Calu3 (cell line): ENCODE results near the gene UGT1A1. TPM values are rescaled to one million over a fixed set of nuclear protein-coding genes. Genes with fewer than 3 reads are reported as not detected.
A peak's percentile ranks its signal among the peaks of the same experiment; 100 is the strongest.

Source experiments
- BruUV-seq: library from RNA; stranded (reverse); fragments of 400-500 nt; replicated peaks from 2 replicates; lab custom pipeline; 2021; lab: Mats Ljungman, UMichigan
- CTCF ChIA-PET: fragments of 300-600 bp; sonication (Branson Sonifier 250); formaldehyde crosslinking; loops from one replicate; lab custom pipeline; 2022; ENCODE audit warnings: antibody characterized with exemption; lab: Charles Lee
- DNase-seq: peaks from one replicate; pipeline ENCODE4 v3.0.0; 2022
- H3K27ac Mint-ChIP-seq: one replicate; pipeline ENCODE4 v1.8.0; 2022; ENCODE audit warnings: mixed read lengths; ENCODE audit not compliant: unreplicated experiment
- H3K27me3 Mint-ChIP-seq: one replicate; pipeline ENCODE4 v1.8.0; 2022; ENCODE audit warnings: mixed read lengths; ENCODE audit not compliant: unreplicated experiment
- H3K36me3 Mint-ChIP-seq: one replicate; pipeline ENCODE4 v1.8.0; 2022; ENCODE audit warnings: mild to moderate bottlenecking, moderate library complexity, mixed read lengths; ENCODE audit not compliant: insufficient read depth, unreplicated experiment
- H3K4me1 Mint-ChIP-seq: one replicate; pipeline ENCODE4 v1.8.0; 2022; ENCODE audit warnings: mild to moderate bottlenecking, low read depth, mixed read lengths; ENCODE audit not compliant: unreplicated experiment
- H3K4me3 Mint-ChIP-seq: one replicate; pipeline ENCODE4 v1.8.0; 2022; ENCODE audit warnings: mild to moderate bottlenecking, low read depth, moderate library complexity, mixed read lengths; ENCODE audit not compliant: unreplicated experiment
- H3K9me3 Mint-ChIP-seq: one replicate; pipeline ENCODE4 v1.8.0; 2022; ENCODE audit warnings: low read depth, mixed read lengths; ENCODE audit not compliant: unreplicated experiment
- intact Hi-C: fragments of 100-400 bp; cut with micrococcal nuclease; formaldehyde crosslinking; loops from one replicate; pipeline ENCODE4 v1.10.0; 2022; ENCODE audit not compliant: unreplicated experiment
- total RNA-seq: library from RNA; stranded (reverse); gene quantifications from 2 replicates; pipeline ENCODE4 v1.2.3, GENCODE V29; 2022
- TF ChIP-seq, protein P1 (sequence below): fragments of 200-600 bp; IDR thresholded peaks from one replicate; pipeline ENCODE4 v1.8.0; 2022; ENCODE audit warnings: antibody characterized with exemption; ENCODE audit not compliant: unreplicated experiment

Gene UGT1A1
- total RNA-seq, 1 experiment from 2014 or later = 26.7 TPM

GRCh38 chr2:233764264-233764663 lies 4.2 kb downstream of the UGT1A1 start:
- CTCF ChIA-PET = interaction anchor here (0.6 kb wide), 1 partner anchor 77 kb away, joined by 3 read pairs; no protein-coding TSS in a partner anchor

GRCh38 chr2:233764761-233765160 lies 4.7 kb downstream of the UGT1A1 start:
- intact Hi-C loops = loop anchor here (5.0 to 10.0 kb wide), 2 partner anchors 72 to 130 kb away; partner anchors contain the start of genes UGT1A10 and UGT1A6
- no peak for DNase-seq
- Mint-ChIP-seq H3K9me3 (no peaks in the 10 kb centered on the region), H3K4me3 (peak overlapping the region; percentile 45), H3K36me3 (peaks cover 24% of the 10 kb centered on the region), H3K27me3 (no peaks in the 10 kb centered on the region), H3K27ac (peak overlapping the region; percentile 50), H3K4me1 (peaks cover 63% of the 10 kb centered on the region)
- TF ChIP-seq, protein P1, sequence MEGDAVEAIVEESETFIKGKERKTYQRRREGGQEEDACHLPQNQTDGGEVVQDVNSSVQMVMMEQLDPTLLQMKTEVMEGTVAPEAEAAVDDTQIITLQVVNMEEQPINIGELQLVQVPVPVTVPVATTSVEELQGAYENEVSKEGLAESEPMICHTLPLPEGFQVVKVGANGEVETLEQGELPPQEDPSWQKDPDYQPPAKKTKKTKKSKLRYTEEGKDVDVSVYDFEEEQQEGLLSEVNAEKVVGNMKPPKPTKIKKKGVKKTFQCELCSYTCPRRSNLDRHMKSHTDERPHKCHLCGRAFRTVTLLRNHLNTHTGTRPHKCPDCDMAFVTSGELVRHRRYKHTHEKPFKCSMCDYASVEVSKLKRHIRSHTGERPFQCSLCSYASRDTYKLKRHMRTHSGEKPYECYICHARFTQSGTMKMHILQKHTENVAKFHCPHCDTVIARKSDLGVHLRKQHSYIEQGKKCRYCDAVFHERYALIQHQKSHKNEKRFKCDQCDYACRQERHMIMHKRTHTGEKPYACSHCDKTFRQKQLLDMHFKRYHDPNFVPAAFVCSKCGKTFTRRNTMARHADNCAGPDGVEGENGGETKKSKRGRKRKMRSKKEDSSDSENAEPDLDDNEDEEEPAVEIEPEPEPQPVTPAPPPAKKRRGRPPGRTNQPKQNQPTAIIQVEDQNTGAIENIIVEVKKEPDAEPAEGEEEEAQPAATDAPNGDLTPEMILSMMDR = no peak
- CTCF ChIA-PET = interaction anchor here (0.6 kb wide), 1 partner anchor 77 kb away, joined by 3 read pairs; no protein-coding TSS in a partner anchor
- no TSS peak for BruUV-seq

More at GRCh38 chr2:233764264-233764663, 4.2 kb downstream of the UGT1A1 start:
- Mint-ChIP-seq H3K27me3 (no peaks in the 10 kb centered on the region), H3K27ac (peak overlapping the region; percentile 50), H3K36me3 (peaks cover 22% of the 10 kb centered on the region), H3K4me3 (peak overlapping the region; percentile 45), H3K4me1 (peaks cover 68% of the 10 kb centered on the region), H3K9me3 (no peaks in the 10 kb centered on the region)
- intact Hi-C loops = loop anchor here (5.0 to 10.0 kb wide), 2 partner anchors 72 to 129 kb away; partner anchors contain the start of genes UGT1A10 and UGT1A6
- no TSS peak for BruUV-seq
- TF ChIP-seq, protein P1 = no peak
- DNase-seq = peak; percentile 7

GRCh38 chr2:233766416-233766815 lies 6.3 kb downstream of the UGT1A1 start:
- H3K4me3 Mint-ChIP-seq = no peak overlapping the region
- H3K4me1 Mint-ChIP-seq = peaks cover 47% of the 10 kb centered on the region
- TF ChIP-seq, protein P1 = no peak
- no peaks in the 10 kb centered on the region for H3K9me3 Mint-ChIP-seq
- no TSS peak for BruUV-seq
- H3K27ac Mint-ChIP-seq = no peak overlapping the region
- peaks cover 24% of the 10 kb centered on the region for H3K36me3 Mint-ChIP-seq
- CTCF ChIA-PET = no interaction called here
- intact Hi-C loops = loop anchor here (2.0 to 10.0 kb wide), 2 partner anchors 38 to 132 kb away; partner anchors contain the start of genes UGT1A10 and UGT1A3
- DNase-seq = no peak
- no peaks in the 10 kb centered on the region for H3K27me3 Mint-ChIP-seq

DNA sequence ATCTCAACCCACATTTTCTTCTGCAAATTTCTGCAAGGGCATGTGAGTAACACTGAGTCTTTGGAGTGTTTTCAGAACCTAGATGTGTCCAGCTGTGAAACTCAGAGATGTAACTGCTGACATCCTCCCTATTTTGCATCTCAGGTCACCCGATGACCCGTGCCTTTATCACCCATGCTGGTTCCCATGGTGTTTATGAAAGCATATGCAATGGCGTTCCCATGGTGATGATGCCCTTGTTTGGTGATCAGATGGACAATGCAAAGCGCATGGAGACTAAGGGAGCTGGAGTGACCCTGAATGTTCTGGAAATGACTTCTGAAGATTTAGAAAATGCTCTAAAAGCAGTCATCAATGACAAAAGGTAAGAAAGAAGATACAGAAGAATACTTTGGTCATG lies 8.0 kb downstream of the UGT1A1 start:
- no peak for DNase-seq
- H3K36me3 Mint-ChIP-seq = peaks cover 24% of the 10 kb centered on the region
- H3K27ac Mint-ChIP-seq = no peak overlapping the region
- H3K27me3 Mint-ChIP-seq = no peaks in the 10 kb centered on the region
- no TSS peak for BruUV-seq
- H3K4me3 Mint-ChIP-seq = no peak overlapping the region
- CTCF ChIA-PET = no interaction called here
- H3K9me3 Mint-ChIP-seq = no peaks in the 10 kb centered on the region
- intact Hi-C loops = loop anchor here (10.0 kb wide), 1 partner anchor 133 kb away; the partner anchor contains the start of gene UGT1A10
- peaks cover 31% of the 10 kb centered on the region for H3K4me1 Mint-ChIP-seq
- TF ChIP-seq, protein P1 = no peak
